CD4-positive, alpha-beta T cell treated with Interleukin-15 for 4 hours (primary cell): ENCODE measurements around the gene KCP.
"Not testable (repeated sequence)": the region's sequence is repeated elsewhere in the genome, so short reads cannot be mapped to it uniquely, and the experiment has no call there.

Experiments
- DNase-seq: peaks from one replicate; pipeline ENCODE4 v3.0.0-alpha.2; 2020; ENCODE audit warnings: low spot score

Gene KCP

GRCh38 chr7:128921866-128922440, 11.4 kb upstream of the KCP start:
- no peak for DNase-seq

- DNase-seq, result no peak
These were observed 10.5 kb upstream of the KCP start for GRCh38 chr7:128920913-128921582.

- no peak for DNase-seq
These were observed 9.6 kb upstream of the KCP start for GRCh38 chr7:128919881-128920799.

DNA sequence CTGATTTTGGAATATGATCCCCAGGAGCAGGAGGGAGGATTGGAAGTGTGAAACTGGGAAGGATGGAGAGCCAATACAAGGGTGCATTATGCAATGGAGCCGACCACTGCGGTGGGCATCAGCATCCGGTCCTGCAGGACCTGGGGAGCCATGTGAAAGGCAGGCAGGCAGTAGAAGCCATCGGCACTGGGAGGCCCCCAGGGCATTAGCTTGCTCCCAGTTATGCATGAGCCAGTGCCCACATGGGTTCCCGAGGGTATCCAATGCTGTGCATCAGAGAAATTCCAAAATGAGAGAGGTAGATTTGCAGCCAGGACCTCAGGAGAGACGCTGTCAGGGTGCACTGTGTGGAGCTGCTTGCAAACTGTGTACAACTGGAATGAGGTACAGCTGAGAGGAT, 8.7 kb upstream of the KCP start:
- no peak for DNase-seq

DNA sequence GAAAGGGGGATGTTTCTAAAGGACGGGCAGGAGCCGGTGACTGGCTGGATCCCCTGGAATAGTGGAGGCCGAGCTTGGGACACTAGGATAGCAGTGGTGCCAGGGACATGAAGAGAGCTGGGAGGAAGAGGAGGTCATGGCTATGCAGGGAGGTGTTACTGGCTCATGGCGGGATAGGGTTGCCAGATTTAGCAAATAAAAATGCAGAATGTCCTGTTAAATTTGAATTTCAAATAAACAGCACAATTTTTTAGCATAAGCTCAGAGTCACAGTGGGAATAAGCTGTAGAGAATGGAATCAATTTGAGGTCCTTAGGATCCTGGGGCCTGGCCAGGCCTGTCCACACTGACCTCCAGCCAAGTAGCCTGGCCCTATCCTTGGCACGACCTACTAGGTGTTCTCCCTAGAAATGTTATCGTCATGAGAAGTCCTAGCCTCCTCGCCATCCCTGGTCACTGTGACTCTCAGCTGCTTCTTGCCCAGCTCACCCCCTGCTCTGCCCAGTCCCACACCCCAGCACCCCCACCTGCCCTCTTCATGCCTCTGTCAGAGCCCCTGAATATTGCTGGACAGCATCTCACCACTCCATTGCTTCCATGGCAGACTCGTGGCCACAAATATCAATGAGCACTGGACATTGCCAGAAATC, 7.6 kb upstream of the KCP start:
- no peak for DNase-seq

DNA sequence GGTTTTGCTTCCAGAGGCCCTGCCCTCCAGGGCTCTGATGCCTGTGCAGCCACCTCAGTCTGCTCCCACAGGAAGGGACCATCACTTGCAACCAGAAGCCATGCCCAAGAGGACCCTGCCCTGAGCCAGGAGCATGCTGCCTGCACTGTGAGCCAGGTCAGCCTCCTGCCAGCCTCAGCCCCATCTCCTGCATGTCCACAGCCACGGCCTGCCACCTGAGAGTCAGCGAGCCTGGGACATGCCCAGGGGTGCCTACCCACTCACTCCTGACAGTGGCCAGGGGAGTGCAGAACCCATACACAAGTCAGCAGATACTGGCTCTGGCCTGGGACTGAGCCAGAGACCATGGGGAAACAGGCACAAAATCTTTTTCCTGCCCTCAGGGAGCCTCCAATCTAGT, 6.6 kb upstream of the KCP start:
- DNase-seq, result no peak

GRCh38 chr7:128916643-128916915, 6.1 kb upstream of the KCP start:
- no peak for DNase-seq

- DNase-seq, result no peak
These were observed 5.5 kb upstream of the KCP start for GRCh38 chr7:128915841-128916642.

GRCh38 chr7:128915271-128915819, 4.8 kb upstream of the KCP start:
- DNase-seq, result no peak

- DNase-seq, result no peak
These were observed 4.2 kb upstream of the KCP start for GRCh38 chr7:128914566-128915151.

GRCh38 chr7:128913870-128914565, 3.5 kb upstream of the KCP start:
- DNase-seq, result no peak

- not testable (repeated sequence) for DNase-seq
These were observed 2.4 kb upstream of the KCP start for GRCh38 chr7:128912709-128913495.

- no peak for DNase-seq
These were observed 1.8 kb upstream of the KCP start for GRCh38 chr7:128912281-128912680.

GRCh38 chr7:128911423-128912031, 1.0 kb upstream of the KCP start:
- DNase-seq, result no peak

GRCh38 chr7:128909625-128910568, 612 bp downstream of the KCP start:
- DNase-seq, result no peak

GRCh38 chr7:128908750-128909624, 1.5 kb downstream of the KCP start:
- no peak for DNase-seq
